Activated CD8-positive, alpha-beta memory T cell treated with anti-CD3 and anti-CD28 coated beads for 4 hours (primary cell): ENCODE measurements around the gene GNLY.

Source experiments
- DNase-seq, 2 donors: peaks; one replicate each; pipeline ENCODE4 v3.0.0-alpha.2; 2020; ENCODE audit warnings: low read depth in 2 of 2

Gene GNLY

GRCh38 chr2:85744741-85745601 lies 50.8 kb downstream of the GNLY start:
- no peak for DNase-seq

- DNase-seq = no peak
Measured at GRCh38 chr2:85745619-85746018, 51.5 kb downstream of the GNLY start.

GRCh38 chr2:85746321-85747004 lies 52.3 kb downstream of the GNLY start:
- DNase-seq = no peak

- DNase-seq = no peak
Measured at GRCh38 chr2:85747441-85747840, 53.3 kb downstream of the GNLY start.

- no peak for DNase-seq
Measured at GRCh38 chr2:85748039-85748734, 54.0 kb downstream of the GNLY start.
